Endothelial cell of hepatic sinusoid (primary cell): ENCODE data around the gene CORO6.

Source experiments
- in situ Hi-C: cut with HindIII; loops from 2 replicates; pipeline ENCODE4 v1.10.0; 2017; ENCODE audit warnings: low sequenced_read_pairs

The CORO6 gene

GRCh38 chr17:29579866-29580771 lies 42.6 kb downstream of the CORO6 start:
- in situ Hi-C loops = no loop called here

- in situ Hi-C loops = no loop called here
Measured at GRCh38 chr17:29578626-29579485, 43.9 kb downstream of the CORO6 start.

GRCh38 chr17:29577385-29578211 lies 45.1 kb downstream of the CORO6 start:
- in situ Hi-C loops = no loop called here

GRCh38 chr17:29577001-29577370 lies 45.7 kb downstream of the CORO6 start:
- in situ Hi-C loops = no loop called here

- in situ Hi-C loops = no loop called here
Measured at GRCh38 chr17:29576214-29577000, 46.3 kb downstream of the CORO6 start.

GRCh38 chr17:29575511-29576213 lies 47.0 kb downstream of the CORO6 start:
- in situ Hi-C loops = no loop called here

GRCh38 chr17:29574732-29575510 lies 47.8 kb downstream of the CORO6 start:
- in situ Hi-C loops = no loop called here

- in situ Hi-C loops = no loop called here
Measured at GRCh38 chr17:29573871-29574731, 48.6 kb downstream of the CORO6 start.

- in situ Hi-C loops = no loop called here
Measured at GRCh38 chr17:29573558-29573869, 49.2 kb downstream of the CORO6 start.

- in situ Hi-C loops = no loop called here
Measured at GRCh38 chr17:29572691-29573557, 49.8 kb downstream of the CORO6 start.

GRCh38 chr17:29571883-29572681 lies 50.6 kb downstream of the CORO6 start:
- in situ Hi-C loops = no loop called here

GRCh38 chr17:29571486-29571882 lies 51.2 kb downstream of the CORO6 start:
- in situ Hi-C loops = no loop called here

GRCh38 chr17:29570521-29570920 lies 52.2 kb downstream of the CORO6 start:
- in situ Hi-C loops = no loop called here

GRCh38 chr17:29569245-29569950 lies 53.3 kb downstream of the CORO6 start:
- in situ Hi-C loops = no loop called here

GRCh38 chr17:29568331-29569244 lies 54.1 kb downstream of the CORO6 start, which contains the start of gene TP53I13:
TSS of gene TP53I13 (plus strand) at chr17:29568701. CDS start at chr17:29568759, 58 bp downstream.
- in situ Hi-C loops = no loop called here
